Measurements from ENCODE around the gene FGF10. TPM values are rescaled to one million over a fixed set of nuclear protein-coding genes. Genes with fewer than 3 reads are reported as not detected.

The FGF10 gene
- 10 to 100 TPM in 1 of 2 donors, 1 to 10 TPM in 1; 7.8 to 37.3 TPM for total RNA-seq
- 1 to 10 TPM; 1.3 to 2.0 TPM for polyA plus RNA-seq
- long read RNA-seq, donor 1, transcript FGF10-201 (3 exons, 2,193 nt), result major isoform, 9 of 9 reads
- long read RNA-seq, donor 1, partial matches to known transcripts, result 0 of 9 reads
- long read RNA-seq, donor 1, other reads (novel, unspliced or antisense), result 0 of 9 reads
- long read RNA-seq, donor 2, partial matches to known transcripts, result 0 of 3 reads
- long read RNA-seq, donor 2, other reads (novel, unspliced or antisense), result 0 of 3 reads
- long read RNA-seq, donor 3, partial matches to known transcripts, result 10 of 12 reads
- long read RNA-seq, donor 3, other reads (novel, unspliced or antisense), result 0 of 12 reads
- long read RNA-seq, donor 4, partial matches to known transcripts, result 0 of 1 reads
- long read RNA-seq, donor 4, other reads (novel, unspliced or antisense), result 0 of 1 reads
- long read RNA-seq, donor 5, transcript FGF10-201 (3 exons, 2,193 nt), result major isoform, 11 of 12 reads
- long read RNA-seq, donor 5, partial matches to known transcripts, result 0 of 12 reads
- long read RNA-seq, donor 5, other reads (novel, unspliced or antisense), result 0 of 12 reads

- ATAC-seq (ENCODE audit: insufficient read depth, low FRiP score) (peak; percentile 39), DNase-seq (peak; percentile 67 to 84 (median 71))
- H3K27me3 ChIP-seq (ENCODE audit: control insufficient read depth in 3 of 3, insufficient read depth in 3 of 3, low read length in 2 of 3), result peaks cover 2 to 20% (median 4%) of the 10 kb centered on the region in 3 donors
- whole genome bisulfite sequencing, 2 donors, result 1 to 2% methylated on average over 32 to 35 of the region's 35 CpGs
- peaks cover 0 to 5% (median 0%) of the 10 kb centered on the region in 4 donors for H3K9me3 ChIP-seq (ENCODE audit: control insufficient read depth in 4 of 4, insufficient read depth in 3 of 4, low read length in 3 of 4)
- H3K27ac ChIP-seq (ENCODE audit: low read depth in 1 of 2, low read length in 1 of 2), result peak within 1 kb of the TSS in 1 of 2 donors; percentile 81
- no peaks in the 10 kb centered on the region for H3K36me3 ChIP-seq (ENCODE audit: control insufficient read depth in 4 of 4, insufficient read depth in 4 of 4, low read length in 4 of 4)
- peaks cover 0 to 44% (median 7%) of the 10 kb centered on the region in 5 donors for H3K4me1 ChIP-seq (ENCODE audit: control insufficient read depth in 5 of 5, insufficient read depth in 5 of 5, low read length in 5 of 5)
- peak within 1 kb of the TSS; percentile 20 to 91 for H3K9ac ChIP-seq (ENCODE audit: insufficient read depth in 1 of 2, low read length in 2 of 2)
- TF ChIP-seq CTCF (IDR thresholded peaks at IDR 0.05; ENCODE audit: control extremely low read depth, extremely low read depth), result no peak
- peak within 1 kb of the TSS; percentile 41 for H3K4me3 ChIP-seq
Observed at GRCh38 chr5:44389090-44389822, at the start of gene FGF10. Gene FGF10, minus strand, starts transcription at chr5:44389420. Its CDS starts 738 bp downstream, at chr5:44388682.

DNA sequence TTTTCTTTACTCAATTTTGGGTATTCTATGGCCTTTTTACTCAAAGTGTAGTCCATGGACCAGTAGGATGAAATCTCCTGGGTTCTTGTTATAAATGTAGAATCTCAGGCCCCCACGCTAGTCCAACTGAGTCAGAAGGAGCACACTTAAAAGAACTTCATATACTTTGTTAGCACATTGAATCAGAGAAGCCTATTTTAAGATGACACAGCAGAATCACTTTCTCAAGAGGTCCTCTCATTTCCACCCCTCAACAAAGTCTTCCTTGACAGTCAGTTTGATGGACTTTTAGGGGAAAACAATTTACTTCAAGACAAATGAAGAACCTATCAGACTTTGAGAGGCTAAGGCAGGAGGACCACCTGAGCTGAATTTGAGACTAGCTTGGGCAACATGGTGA is 37.7 kb upstream of the FGF10 start:
- Histone ChIP-seq H3K36me3 (ENCODE audit: control insufficient read depth in 4 of 4, insufficient read depth in 4 of 4, low read length in 4 of 4) (no peaks in the 10 kb centered on the region), H3K27ac (ENCODE audit: low read depth in 1 of 2, low read length in 1 of 2) (no peak overlapping the region), H3K9me3 (ENCODE audit: control insufficient read depth in 4 of 4, insufficient read depth in 3 of 4, low read length in 3 of 4) (no peaks in the 10 kb centered on the region), H3K9ac (ENCODE audit: insufficient read depth in 1 of 2, low read length in 2 of 2) (no peak overlapping the region), H3K4me1 (ENCODE audit: control insufficient read depth in 5 of 5, insufficient read depth in 5 of 5, low read length in 5 of 5) (no peaks in the 10 kb centered on the region), H3K27me3 (ENCODE audit: control insufficient read depth in 3 of 3, insufficient read depth in 3 of 3, low read length in 2 of 3) (no peaks in the 10 kb centered on the region), H3K4me3 (no peak overlapping the region)
- TF ChIP-seq CTCF (IDR thresholded peaks at IDR 0.05; ENCODE audit: control extremely low read depth, extremely low read depth), result no peak
- no peak for DNase-seq
- no peak for ATAC-seq (ENCODE audit: insufficient read depth, low FRiP score)
- WGBS, 2 donors, result 83 to 88% methylated on average over 1 of the region's 1 CpG

DNA sequence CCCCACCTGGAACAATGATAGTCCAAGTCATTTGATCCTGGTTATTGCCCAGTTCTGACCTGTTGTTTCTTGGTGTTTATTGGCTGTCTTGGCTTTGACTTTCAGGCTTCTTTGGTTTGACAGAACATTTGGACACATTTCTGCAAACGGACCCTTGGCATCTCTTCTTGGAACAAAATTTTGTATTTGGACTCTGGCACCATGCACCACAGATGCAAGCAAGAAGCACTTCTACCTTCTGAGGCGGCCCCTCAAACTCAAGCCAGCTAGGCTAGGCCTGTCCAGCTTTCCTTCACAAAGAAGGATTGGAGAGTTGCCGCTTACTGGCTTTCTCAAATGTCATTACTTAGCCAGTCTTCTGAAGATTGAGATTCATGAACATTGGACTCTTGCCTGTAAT is 23.1 kb upstream of the FGF10 start:
- Histone ChIP-seq H3K27me3 (ENCODE audit: control insufficient read depth in 3 of 3, insufficient read depth in 3 of 3, low read length in 2 of 3) (no peaks in the 10 kb centered on the region), H3K9ac (ENCODE audit: insufficient read depth in 1 of 2, low read length in 2 of 2) (no peak overlapping the region), H3K9me3 (ENCODE audit: control insufficient read depth in 4 of 4, insufficient read depth in 3 of 4, low read length in 3 of 4) (no peaks in the 10 kb centered on the region), H3K4me1 (ENCODE audit: control insufficient read depth in 5 of 5, insufficient read depth in 5 of 5, low read length in 5 of 5) (no peaks in the 10 kb centered on the region), H3K4me3 (no peak overlapping the region), H3K27ac (ENCODE audit: low read depth in 1 of 2, low read length in 1 of 2) (no peak overlapping the region), H3K36me3 (ENCODE audit: control insufficient read depth in 4 of 4, insufficient read depth in 4 of 4, low read length in 4 of 4) (no peaks in the 10 kb centered on the region)
- ATAC-seq (ENCODE audit: insufficient read depth, low FRiP score), result no peak
- no peak for TF ChIP-seq CTCF (IDR thresholded peaks at IDR 0.05; ENCODE audit: control extremely low read depth, extremely low read depth)
- WGBS, 2 donors, result 78 to 80% methylated on average over 3 of the region's 3 CpGs
- no peak for DNase-seq
